ENCODE data around the gene SORBS1.

Gene SORBS1

DNA sequence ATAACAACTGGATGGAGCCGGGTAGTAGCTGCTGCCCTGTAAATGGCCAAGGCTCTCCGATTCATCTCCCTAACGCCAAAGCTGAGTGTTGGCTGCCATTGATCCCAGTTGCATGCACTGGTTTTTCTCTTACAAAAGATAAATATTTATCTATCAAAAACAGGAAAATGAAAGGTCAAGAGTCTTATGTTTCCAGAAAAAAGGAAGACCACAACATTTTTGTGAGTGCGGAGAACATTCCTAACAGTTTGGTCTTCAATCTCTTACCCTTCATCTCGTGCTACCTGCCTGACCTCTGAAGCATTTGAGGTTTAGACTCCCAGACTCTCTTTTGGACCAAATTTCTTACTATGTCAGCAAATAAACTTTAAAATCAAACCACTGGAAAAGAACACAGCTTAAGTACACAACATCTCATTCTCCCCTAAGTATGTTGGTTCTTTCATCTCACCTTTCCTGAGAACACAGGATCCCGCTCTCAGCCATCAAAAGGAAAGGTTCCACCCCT is 61.6 kb downstream of the SORBS1 start:
- Histone ChIP-seq H4K20me1 (ENCODE audit: insufficient read depth) (no peaks in the 10 kb centered on the region), H3K36me3 (ENCODE audit: insufficient read depth) (no peaks in the 10 kb centered on the region), H3K9ac (no peak overlapping the region), H3K4me1 (ENCODE audit: low read depth, poor library complexity, severe bottlenecking) (no peaks in the 10 kb centered on the region), H3K79me2 (ENCODE audit: insufficient read depth, low read depth) (no peaks in the 10 kb centered on the region), H3K4me3 (IDR thresholded peaks at IDR 0.05; ENCODE audit: insufficient read depth, low read depth, low read length) (no peak overlapping the region), H3K4me2 (no peak overlapping the region), H3K27me3 (ENCODE audit: insufficient read depth, low read depth) (no peaks in the 10 kb centered on the region), H2AFZ (ENCODE audit: low read depth) (no peak overlapping the region), H3K27ac (no peak overlapping the region)
- TF ChIP-seq, protein P1, sequence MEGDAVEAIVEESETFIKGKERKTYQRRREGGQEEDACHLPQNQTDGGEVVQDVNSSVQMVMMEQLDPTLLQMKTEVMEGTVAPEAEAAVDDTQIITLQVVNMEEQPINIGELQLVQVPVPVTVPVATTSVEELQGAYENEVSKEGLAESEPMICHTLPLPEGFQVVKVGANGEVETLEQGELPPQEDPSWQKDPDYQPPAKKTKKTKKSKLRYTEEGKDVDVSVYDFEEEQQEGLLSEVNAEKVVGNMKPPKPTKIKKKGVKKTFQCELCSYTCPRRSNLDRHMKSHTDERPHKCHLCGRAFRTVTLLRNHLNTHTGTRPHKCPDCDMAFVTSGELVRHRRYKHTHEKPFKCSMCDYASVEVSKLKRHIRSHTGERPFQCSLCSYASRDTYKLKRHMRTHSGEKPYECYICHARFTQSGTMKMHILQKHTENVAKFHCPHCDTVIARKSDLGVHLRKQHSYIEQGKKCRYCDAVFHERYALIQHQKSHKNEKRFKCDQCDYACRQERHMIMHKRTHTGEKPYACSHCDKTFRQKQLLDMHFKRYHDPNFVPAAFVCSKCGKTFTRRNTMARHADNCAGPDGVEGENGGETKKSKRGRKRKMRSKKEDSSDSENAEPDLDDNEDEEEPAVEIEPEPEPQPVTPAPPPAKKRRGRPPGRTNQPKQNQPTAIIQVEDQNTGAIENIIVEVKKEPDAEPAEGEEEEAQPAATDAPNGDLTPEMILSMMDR (conservative IDR thresholded peaks at IDR 0.05; ENCODE audit: low read depth, low read length), result no peak

DNA sequence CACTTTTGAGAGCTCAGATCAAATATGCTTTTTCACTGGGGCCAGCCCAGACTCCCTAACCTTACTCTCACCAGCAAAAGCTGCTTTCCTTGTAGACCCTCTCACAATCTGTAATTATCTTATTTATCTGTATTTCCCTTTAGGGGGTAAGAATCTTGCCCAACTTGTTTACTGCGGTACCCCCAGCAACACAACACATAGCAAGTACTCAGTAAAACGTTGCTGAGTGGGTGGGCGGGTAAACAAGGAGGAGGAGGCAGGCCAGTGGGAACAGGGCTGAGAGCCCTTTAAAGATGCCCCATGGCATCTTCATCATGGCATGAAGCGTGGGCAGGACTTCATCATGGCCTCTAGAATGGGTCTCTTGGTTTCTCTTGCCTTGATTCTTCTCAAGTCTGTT is 64.2 kb downstream of the SORBS1 start:
- TF ChIP-seq, protein P1 (conservative IDR thresholded peaks at IDR 0.05; ENCODE audit: low read depth, low read length), result no peak
- no peaks in the 10 kb centered on the region for H4K20me1 ChIP-seq (ENCODE audit: insufficient read depth)
- no peak overlapping the region for H2AFZ ChIP-seq (ENCODE audit: low read depth)
- H3K9ac ChIP-seq, result no peak overlapping the region
- no peak overlapping the region for H3K4me3 ChIP-seq (IDR thresholded peaks at IDR 0.05; ENCODE audit: insufficient read depth, low read depth, low read length)
- H3K27me3 ChIP-seq (ENCODE audit: insufficient read depth, low read depth), result no peaks in the 10 kb centered on the region
- H3K79me2 ChIP-seq (ENCODE audit: insufficient read depth, low read depth), result no peaks in the 10 kb centered on the region
- no peak overlapping the region for H3K27ac ChIP-seq
- H3K4me1 ChIP-seq (ENCODE audit: low read depth, poor library complexity, severe bottlenecking), result no peaks in the 10 kb centered on the region
- no peaks in the 10 kb centered on the region for H3K36me3 ChIP-seq (ENCODE audit: insufficient read depth)
- no peak overlapping the region for H3K4me2 ChIP-seq

DNA sequence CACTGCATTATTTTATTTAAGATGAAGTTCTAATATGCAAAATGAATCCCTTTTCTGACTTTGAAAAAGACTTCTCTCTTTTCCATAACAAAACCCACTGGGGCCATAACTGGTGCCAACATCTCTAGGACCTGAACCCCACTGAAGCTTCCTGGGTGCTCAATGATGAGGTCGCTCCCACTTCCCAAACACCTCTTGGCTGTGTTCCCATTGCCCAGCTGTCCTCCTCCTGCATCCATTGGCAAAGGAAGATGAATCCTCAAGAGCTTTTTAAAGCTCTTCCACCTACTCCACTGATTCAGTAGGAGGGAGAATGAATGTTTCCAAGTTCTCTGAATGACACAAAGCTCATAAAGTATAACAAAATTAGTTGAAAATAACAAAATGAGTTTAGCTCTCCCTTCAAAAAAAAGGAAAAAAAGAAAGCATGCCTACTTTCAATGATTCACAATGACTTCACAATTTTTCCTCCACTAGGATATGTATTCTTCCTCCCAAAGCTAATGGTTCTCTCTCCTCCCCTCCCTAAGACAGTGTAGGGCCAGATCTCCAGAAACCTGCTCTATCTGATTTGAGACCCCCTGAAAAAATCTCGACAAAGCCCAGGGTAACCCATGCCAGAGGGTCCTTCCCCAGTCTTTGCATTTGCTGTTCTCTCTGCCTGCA is 64.8 kb downstream of the SORBS1 start:
- no peak overlapping the region for H2AFZ ChIP-seq (ENCODE audit: low read depth)
- no peaks in the 10 kb centered on the region for H3K36me3 ChIP-seq (ENCODE audit: insufficient read depth)
- H4K20me1 ChIP-seq (ENCODE audit: insufficient read depth), result no peaks in the 10 kb centered on the region
- no peak overlapping the region for H3K9ac ChIP-seq
- H3K4me2 ChIP-seq, result no peak overlapping the region
- H3K27me3 ChIP-seq (ENCODE audit: insufficient read depth, low read depth), result no peaks in the 10 kb centered on the region
- no peak overlapping the region for H3K27ac ChIP-seq
- H3K79me2 ChIP-seq (ENCODE audit: insufficient read depth, low read depth), result no peaks in the 10 kb centered on the region
- H3K4me1 ChIP-seq (ENCODE audit: low read depth, poor library complexity, severe bottlenecking), result no peaks in the 10 kb centered on the region
- TF ChIP-seq, protein P1 (conservative IDR thresholded peaks at IDR 0.05; ENCODE audit: low read depth, low read length), result no peak
- no peak overlapping the region for H3K4me3 ChIP-seq (IDR thresholded peaks at IDR 0.05; ENCODE audit: insufficient read depth, low read depth, low read length)

DNA sequence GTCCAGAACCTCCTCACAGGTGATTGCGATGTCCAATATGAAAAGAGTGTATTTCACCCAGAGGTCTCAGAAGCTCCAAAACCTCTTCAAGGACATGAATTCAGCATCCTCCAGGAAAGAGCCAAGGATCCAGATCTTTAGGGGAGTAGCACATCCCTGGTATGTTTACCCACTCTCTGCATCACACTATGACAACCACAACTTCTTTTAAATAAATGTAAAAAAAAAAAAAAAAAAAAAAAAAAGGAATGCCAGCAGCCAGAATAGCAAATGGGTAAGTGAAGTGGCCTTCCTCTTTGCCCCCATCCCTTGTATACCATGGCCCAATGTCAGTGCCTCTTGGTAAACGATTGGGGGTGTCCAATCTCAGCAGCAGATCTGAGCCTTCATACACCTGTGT is 67.3 kb downstream of the SORBS1 start:
- no peak overlapping the region for H3K4me2 ChIP-seq
- TF ChIP-seq, protein P1 (conservative IDR thresholded peaks at IDR 0.05; ENCODE audit: low read depth, low read length), result no peak
- H3K9ac ChIP-seq, result no peak overlapping the region
- H2AFZ ChIP-seq (ENCODE audit: low read depth), result no peak overlapping the region
- no peaks in the 10 kb centered on the region for H4K20me1 ChIP-seq (ENCODE audit: insufficient read depth)
- no peaks in the 10 kb centered on the region for H3K27me3 ChIP-seq (ENCODE audit: insufficient read depth, low read depth)
- H3K4me1 ChIP-seq (ENCODE audit: low read depth, poor library complexity, severe bottlenecking), result no peaks in the 10 kb centered on the region
- H3K4me3 ChIP-seq (IDR thresholded peaks at IDR 0.05; ENCODE audit: insufficient read depth, low read depth, low read length), result no peak overlapping the region
- no peak overlapping the region for H3K27ac ChIP-seq
- H3K36me3 ChIP-seq (ENCODE audit: insufficient read depth), result no peaks in the 10 kb centered on the region
- H3K79me2 ChIP-seq (ENCODE audit: insufficient read depth, low read depth), result no peaks in the 10 kb centered on the region

All from KMS-11 (cell line).